SK-N-SH (cell line): ENCODE results near the gene BSG. TPM values are rescaled to one million over a fixed set of nuclear protein-coding genes. Genes with fewer than 3 reads are reported as not detected.

Experiments
- CTCF ChIA-PET: fragments of 300-600, 350-600 bp; formaldehyde crosslinking; extraction: SDS; loops from one replicate; lab custom pipeline; 2021; lab: Yijun Ruan, JAX
- POLR2A ChIA-PET: fragments of 350-600 bp; sonication (Branson Sonifier 250); formaldehyde crosslinking; extraction: SDS; loops from one replicate; lab custom pipeline; 2020; ENCODE audit warnings: antibody characterized with exemption, inconsistent platforms; lab: Yijun Ruan, JAX
- DNase-seq: peaks from one replicate; pipeline ENCODE4 v3.0.0; 2012
- H2AFZ ChIP-seq: fragments of 200-600 bp; sonication (generic); 2 replicates; pipeline ENCODE4 v1.8.1; 2016; ENCODE audit warnings: antibody characterized with exemption, mild to moderate bottlenecking, low read depth
- H3F3A ChIP-seq: fragments of 200-600 bp; sonication (generic); replicated peaks from 2 replicates; pipeline ENCODE3; 2016; ENCODE audit warnings: antibody characterized with exemption, mild to moderate bottlenecking; ENCODE audit not compliant: insufficient read depth
- H3K27ac ChIP-seq, 2 experiments: fragments of 200-500 bp in 1 of 2; fragments of 200-600 bp in 1 of 2; sonication (Bioruptor generic) in 1 of 2; sonication (generic), shearing (Covaris generic) in 1 of 2; 2 replicates each; pipeline versions ENCODE4 v1.5.1 to v1.6.1; 2014 to 2016; ENCODE audit warnings: low read depth in 2 of 2, inconsistent platforms in 1 of 2, low read length in 1 of 2, mild to moderate bottlenecking in 1 of 2, mixed read lengths in 1 of 2
- H3K27me3 ChIP-seq: fragments of 200-600 bp; sonication (generic), shearing (Covaris generic); 2 replicates; pipeline ENCODE4 v1.6.1; 2016; ENCODE audit warnings: mixed run types; ENCODE audit not compliant: insufficient read depth
- H3K36me3 ChIP-seq, 2 experiments: fragments of 200-500 bp in 1 of 2; fragments of 200-600 bp in 1 of 2; sonication (Bioruptor generic) in 1 of 2; sonication (generic) in 1 of 2; replicated peaks in 1 of 2; 2 replicates each; pipeline versions ENCODE3 to v1.5.1; 2014 to 2016; ENCODE audit warnings: low read length in 1 of 2, mild to moderate bottlenecking in 1 of 2; ENCODE audit not compliant: insufficient read depth in 2 of 2, control insufficient read depth in 1 of 2
- H3K4me1 ChIP-seq, 2 experiments: fragments of 200-500 bp in 1 of 2; fragments of 200-600 bp in 1 of 2; sonication (Bioruptor generic) in 1 of 2; sonication (generic), shearing (Covaris generic) in 1 of 2; 2 replicates each; pipeline versions ENCODE4 v1.5.1 to v1.6.1; 2014 to 2016; ENCODE audit warnings: low read depth in 1 of 2, low read length in 1 of 2, mixed run types in 1 of 2; ENCODE audit not compliant: insufficient read depth in 2 of 2, control insufficient read depth in 1 of 2
- H3K4me2 ChIP-seq: fragments of 200-600 bp; sonication (generic), shearing (Covaris generic); 2 replicates; pipeline ENCODE4 v1.6.1; 2017; ENCODE audit warnings: mixed run types
- H3K4me3 ChIP-seq, 2 experiments: fragments of 200-500 bp in 1 of 2; fragments of 200-600 bp in 1 of 2; sonication (Bioruptor generic) in 1 of 2; sonication (generic), shearing (Covaris generic) in 1 of 2; 2 replicates each; pipeline versions ENCODE4 v1.5.1 to v1.8.1; 2014 to 2016; ENCODE audit warnings: low read depth in 2 of 2, inconsistent platforms in 1 of 2, low read length in 1 of 2, mild to moderate bottlenecking in 1 of 2, mixed read lengths in 1 of 2, moderate library complexity in 1 of 2
- H3K79me2 ChIP-seq: fragments of 200-600 bp; sonication (generic); 2 replicates; pipeline ENCODE4 v1.8.1; 2017; ENCODE audit warnings: mild to moderate bottlenecking; ENCODE audit not compliant: insufficient read depth
- H3K9ac ChIP-seq: fragments of 200-600 bp; sonication (generic); 2 replicates; pipeline ENCODE4 v1.6.1; 2017; ENCODE audit warnings: mixed run types
- H3K9me2 ChIP-seq: fragments of 200-600 bp; sonication (generic); 2 replicates; pipeline ENCODE4 v1.6.1; 2017; ENCODE audit warnings: mixed run types
- H3K9me3 ChIP-seq: fragments of 200-600 bp; sonication (generic); 2 replicates; pipeline ENCODE4 v1.6.1; 2017; ENCODE audit warnings: mixed run types, mild to moderate bottlenecking, moderate library complexity
- H4K20me1 ChIP-seq: fragments of 200-600 bp; sonication (generic); 2 replicates; pipeline ENCODE4 v1.6.1; 2017; ENCODE audit warnings: mild to moderate bottlenecking, mixed run types; ENCODE audit not compliant: insufficient read depth
- CHD2 ChIP-seq: fragments of 150-350 bp; IDR thresholded peaks from 2 replicates; pipeline ENCODE4 v1.6.1; 2018; ENCODE audit warnings: low read length; ENCODE audit not compliant: partially characterized antibody
- ELF1 ChIP-seq: IDR thresholded peaks from 2 replicates; pipeline ENCODE4 v1.4.0; 2012
- EP300 ChIP-seq, 2 experiments: IDR thresholded peaks; 2 replicates each; pipeline versions ENCODE4 v1.4.0 to v1.6.1; 2012; ENCODE audit warnings: borderline replicate concordance in 1 of 2, low read depth in 1 of 2, low read length in 1 of 2
- EZH2phosphoT487 ChIP-seq: fragments of 200-600 bp; sonication (generic); IDR thresholded peaks from 2 replicates; pipeline ENCODE4 v1.6.1; 2017; ENCODE audit warnings: low read depth, mixed run types, mild to moderate bottlenecking, antibody characterized with exemption, moderate library complexity, borderline replicate concordance
- FOXM1 ChIP-seq: IDR thresholded peaks from 2 replicates; pipeline ENCODE4 v1.4.0; 2012; ENCODE audit warnings: low read depth, mild to moderate bottlenecking
- GABPA ChIP-seq: IDR thresholded peaks from 2 replicates; pipeline ENCODE4 v1.4.0; 2012; ENCODE audit warnings: low read depth, mild to moderate bottlenecking
- GATA2 ChIP-seq: sonication (generic); formaldehyde crosslinking; IDR thresholded peaks from 2 replicates; pipeline ENCODE4 v1.5.0; 2020; ENCODE audit warnings: mild to moderate bottlenecking, missing genetic modification reagents
- MXI1 ChIP-seq: IDR thresholded peaks from 2 replicates; pipeline ENCODE4 v1.6.1; 2012; ENCODE audit warnings: mild to moderate bottlenecking, low read depth, low read length, improper control_type of control experiment
- NRF1 ChIP-seq: IDR thresholded peaks from 2 replicates; pipeline ENCODE4 v1.6.1; 2012; ENCODE audit warnings: low read depth, mild to moderate bottlenecking, low read length
- PBX3 ChIP-seq: IDR thresholded peaks from 2 replicates; pipeline ENCODE4; 2012
- REST ChIP-seq: IDR thresholded peaks from 2 replicates; pipeline ENCODE4 v1.6.1; 2012; ENCODE audit warnings: mild to moderate bottlenecking, low read depth, low read length, moderate library complexity
- RXRA ChIP-seq: IDR thresholded peaks from 2 replicates; pipeline ENCODE4 v1.4.0; 2012; ENCODE audit warnings: low read depth, mild to moderate bottlenecking, borderline replicate concordance
- SIN3A ChIP-seq: IDR thresholded peaks from 2 replicates; pipeline ENCODE4 v1.6.1; 2012; ENCODE audit warnings: low read depth, mild to moderate bottlenecking, low read length, moderate library complexity, borderline replicate concordance
- TAF1 ChIP-seq: IDR thresholded peaks from 2 replicates; pipeline ENCODE4 v1.6.1; 2012; ENCODE audit warnings: low read depth, mild to moderate bottlenecking, low read length, moderate library complexity, borderline replicate concordance
- ZBTB33 ChIP-seq: IDR thresholded peaks from 2 replicates; pipeline ENCODE4 v1.4.0; 2012; ENCODE audit warnings: low read depth, borderline replicate concordance
- WGBS: methylation state at CpG from one replicate; pipeline ENCODE4 v1.1.6; 2017; ENCODE audit warnings: low lambda C conversion rate; 5-methylcytosine and 5-hydroxymethylcytosine counted together
- polyA plus RNA-seq, 3 experiments: library from polyadenylated mRNA; depleted of rRNA; stranded (reverse); fragments of >200 nt; gene quantifications; 2 replicates each; pipeline ENCODE4 v1.2.3, GENCODE V29; 2012
- TF ChIP-seq, protein P1 (sequence below): IDR thresholded peaks from 2 replicates; pipeline ENCODE4 v1.4.0; 2012; ENCODE audit warnings: low read depth, borderline replicate concordance

The BSG gene
- polyA plus RNA-seq, 1 of the 3 experiments (the other 2 are of a cell fraction): 835 TPM

DNA sequence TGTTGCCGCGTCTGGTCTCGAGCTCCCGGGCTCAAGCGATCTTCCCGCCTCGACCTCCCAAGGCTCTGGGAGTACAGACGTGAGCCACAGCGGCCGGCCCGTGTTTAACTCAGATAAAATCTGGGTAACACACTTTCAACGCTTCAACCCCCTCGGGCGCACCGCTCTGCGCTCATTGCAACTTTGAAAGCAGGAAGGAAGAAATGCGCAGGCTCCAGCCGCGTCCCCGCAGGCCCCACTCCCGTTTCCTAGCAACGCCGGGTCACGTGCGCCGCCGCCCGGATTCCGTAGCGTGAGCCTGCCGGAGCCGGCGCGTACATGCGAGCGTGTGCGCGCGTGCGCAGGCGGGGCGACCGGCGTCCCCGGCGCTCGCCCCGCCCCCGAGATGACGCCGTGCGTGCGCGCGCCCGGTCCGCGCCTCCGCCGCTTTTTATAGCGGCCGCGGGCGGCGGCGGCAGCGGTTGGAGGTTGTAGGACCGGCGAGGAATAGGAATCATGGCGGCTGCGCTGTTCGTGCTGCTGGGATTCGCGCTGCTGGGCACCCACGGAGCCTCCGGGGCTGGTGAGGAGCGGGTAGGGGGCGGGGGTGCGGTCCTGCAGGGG, at the start of gene BSG (continued):
- TF ChIP-seq EZH2phosphoT487 (no peak), CHD2 (peak; percentile 64), TAF1 (peak; percentile 96), NRF1 (peak; percentile 91), GABPA (no peak), FOXM1 (no peak)

GRCh38 chr19:522726-523125, 49.7 kb upstream of the BSG start:
- Histone ChIP-seq H3K79me2 (no peaks in the 10 kb centered on the region), H3K27me3 (no peaks in the 10 kb centered on the region), H3K4me2 (no peak overlapping the region)
- DNase-seq: no peak
- 91% methylated on average over 12 of the region's 12 CpGs for WGBS
- TF ChIP-seq GATA2 (CRISPR knock-in tag) (no peak), ZBTB33 (no peak), MXI1 (no peak), CHD2 (no peak), SIN3A (no peak), EP300 (IDR thresholded peaks at IDR 0.05; ENCODE audit: borderline replicate concordance in 1 of 2, low read depth in 1 of 2, low read length in 1 of 2) (no peak), EZH2phosphoT487 (no peak), PBX3 (no peak), ELF1 (no peak), GABPA (no peak), REST (no peak), FOXM1 (no peak), RXRA (no peak)
- TF ChIP-seq, protein P1, sequence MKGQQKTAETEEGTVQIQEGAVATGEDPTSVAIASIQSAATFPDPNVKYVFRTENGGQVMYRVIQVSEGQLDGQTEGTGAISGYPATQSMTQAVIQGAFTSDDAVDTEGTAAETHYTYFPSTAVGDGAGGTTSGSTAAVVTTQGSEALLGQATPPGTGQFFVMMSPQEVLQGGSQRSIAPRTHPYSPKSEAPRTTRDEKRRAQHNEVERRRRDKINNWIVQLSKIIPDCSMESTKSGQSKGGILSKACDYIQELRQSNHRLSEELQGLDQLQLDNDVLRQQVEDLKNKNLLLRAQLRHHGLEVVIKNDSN: no peak
- TF ChIP-seq, all 33 proteins: peak for 0
- Histone ChIP-seq H3K27ac (no peak overlapping the region), H3K9me3 (no peaks in the 10 kb centered on the region), H3K4me1 (peaks cover 0 to 7% of the 10 kb centered on the region in 2 experiments; a peak in 1 of 4 replicates), H3F3A (no peaks in the 10 kb centered on the region), H3K4me3 (no peak overlapping the region), H3K9ac (no peak overlapping the region), H3K9me2 (no peaks in the 10 kb centered on the region), H4K20me1 (no peaks in the 10 kb centered on the region), H3K36me3 (peaks cover 3% of the 10 kb centered on the region in 2 experiments), H2AFZ (no peak overlapping the region)
- ChIA-PET POLR2A (no interaction called here), CTCF (interaction anchor here (1.4 to 7.4 kb wide), 3 partner anchors 8 to 61 kb away, joined by 3 to 71 read pairs (median 7); partner anchors contain the start of gene CDC34)
